HG02870 (cell line): ENCODE results near the gene FRYL.
"Not testable (repeated sequence)": the region's sequence is repeated elsewhere in the genome, so short reads cannot be mapped to it uniquely, and the experiment has no call there.

Source experiments
- ATAC-seq: cut with Tn5 transposase; IDR thresholded peaks from one replicate; pipeline ENCODE4 v1.9.1; 2021; ENCODE audit warnings: mild to moderate bottlenecking, moderate library complexity; ENCODE audit not compliant: unreplicated experiment

Gene FRYL

GRCh38 chr4:48462363-48462762 is 317.7 kb downstream of the FRYL start:
- no peak for ATAC-seq

- ATAC-seq, result no peak
Observed at GRCh38 chr4:48461000-48461399, 319.1 kb downstream of the FRYL start.

- no peak for ATAC-seq
Observed at GRCh38 chr4:48454591-48454990, 325.5 kb downstream of the FRYL start.

GRCh38 chr4:48451656-48452055 is 328.4 kb downstream of the FRYL start:
- ATAC-seq, result not testable (repeated sequence)

GRCh38 chr4:48450740-48451139 is 329.3 kb downstream of the FRYL start:
- ATAC-seq, result no peak

- ATAC-seq, result no peak
Observed at GRCh38 chr4:48449151-48449550, 330.9 kb downstream of the FRYL start.
